Neural cell (in vitro differentiated cells): ENCODE data around the gene RSF1. TPM values are rescaled to one million over a fixed set of nuclear protein-coding genes. Genes with fewer than 3 reads are reported as not detected.

Experiments
- H2AFZ ChIP-seq: fragments of 200-600, 300-800 bp; sonication (generic), shearing (Covaris generic); 2 replicates; pipeline ENCODE4 v1.6.0; 2014; ENCODE audit warnings: low read depth, mild to moderate bottlenecking, antibody characterized with exemption, low read length, moderate library complexity
- H3F3A ChIP-seq: fragments of 200-600 bp; shearing (Covaris generic); 2 replicates; pipeline ENCODE4 v1.6.1; 2016; ENCODE audit warnings: mild to moderate bottlenecking, moderate library complexity, mixed read lengths, antibody characterized with exemption, low read length; ENCODE audit not compliant: insufficient read depth, poor library complexity, severe bottlenecking
- H3K27ac ChIP-seq: fragments of 200-600, 300-800 bp; sonication (generic), shearing (Covaris generic); 2 replicates; pipeline ENCODE4 v1.5.1; 2014; ENCODE audit warnings: mild to moderate bottlenecking, low read length, moderate library complexity
- H3K27me3 ChIP-seq: fragments of 300-800, 200-600 bp; sonication (generic), shearing (Covaris generic); 2 replicates; pipeline ENCODE4 v1.6.0; 2014; ENCODE audit warnings: mild to moderate bottlenecking, low read depth, low read length, moderate library complexity; ENCODE audit not compliant: insufficient read depth
- H3K36me3 ChIP-seq: fragments of 300-800, 200-600 bp; sonication (generic), shearing (Covaris generic); 2 replicates; pipeline ENCODE4 v1.5.1; 2014; ENCODE audit warnings: mild to moderate bottlenecking, antibody characterized with exemption, low read length, moderate library complexity; ENCODE audit not compliant: insufficient read depth
- H3K4me2 ChIP-seq: fragments of 300-800, 200-600 bp; sonication (generic), shearing (Covaris generic); 2 replicates; pipeline ENCODE4 v1.6.0; 2014; ENCODE audit warnings: mild to moderate bottlenecking, low read length
- H3K4me3 ChIP-seq: fragments of 300-800, 200-600 bp; sonication (generic), shearing (Covaris generic); 2 replicates; pipeline ENCODE4 v1.5.1; 2014; ENCODE audit warnings: mild to moderate bottlenecking, low read length, moderate library complexity
- H3K79me2 ChIP-seq: fragments of 200-600 bp; shearing (Covaris generic); replicated peaks from 2 replicates; pipeline ENCODE4 v1.6.0; 2014; ENCODE audit warnings: mild to moderate bottlenecking, low read length, moderate library complexity; ENCODE audit not compliant: insufficient read depth
- H3K9ac ChIP-seq: fragments of 300-800, 200-600 bp; sonication (generic), shearing (Covaris generic); 2 replicates; pipeline ENCODE4 v1.6.1; 2016; ENCODE audit warnings: mild to moderate bottlenecking, low read length, mixed read lengths
- H3K9me2 ChIP-seq: fragments of 200-600 bp; shearing (Covaris generic); 2 replicates; pipeline ENCODE4 v1.6.1; 2016; ENCODE audit warnings: mild to moderate bottlenecking, low read length, mixed read lengths; ENCODE audit not compliant: insufficient read depth
- H3K9me3 ChIP-seq: fragments of 200-600, 300-800 bp; sonication (generic), shearing (Covaris generic); 2 replicates; pipeline ENCODE4 v1.6.1; 2016; ENCODE audit warnings: mild to moderate bottlenecking, mixed run types, low read length, moderate library complexity, mixed read lengths
- H4K20me1 ChIP-seq: fragments of 200-600 bp; shearing (Covaris generic); 2 replicates; pipeline ENCODE4 v1.6.1; 2016; ENCODE audit warnings: mild to moderate bottlenecking, mixed run types; ENCODE audit not compliant: insufficient read depth
- EP300 ChIP-seq: fragments of 450-650 bp; conservative IDR thresholded peaks from 2 replicates; pipeline ENCODE4 v1.6.1; 2014; ENCODE audit warnings: antibody characterized with exemption, mild to moderate bottlenecking, moderate library complexity; ENCODE audit not compliant: poor library complexity, severe bottlenecking
- EZH2 ChIP-seq: fragments of 200-600, 300-800 bp; shearing (Covaris generic), sonication (generic); IDR thresholded peaks from 2 replicates; pipeline ENCODE4 v1.6.1; 2014; ENCODE audit warnings: antibody characterized with exemption, low read length, borderline replicate concordance, mild to moderate bottlenecking; ENCODE audit not compliant: insufficient read depth, poor library complexity, severe bottlenecking
- MXI1 ChIP-seq: fragments of 450-650 bp; conservative IDR thresholded peaks from 2 replicates; pipeline ENCODE4 v1.6.1; 2014; ENCODE audit warnings: antibody characterized with exemption, mild to moderate bottlenecking; ENCODE audit not compliant: poor library complexity, severe bottlenecking
- POLR2AphosphoS5 ChIP-seq: IDR thresholded peaks from 2 replicates; pipeline ENCODE4 v1.6.1; 2012
- RAD21 ChIP-seq: fragments of 450-650 bp; conservative IDR thresholded peaks from 2 replicates; pipeline ENCODE4 v1.6.1; 2014; ENCODE audit warnings: antibody characterized with exemption, mild to moderate bottlenecking, moderate library complexity
- SMC3 ChIP-seq: fragments of 450-650 bp; conservative IDR thresholded peaks from 2 replicates; pipeline ENCODE4 v1.6.1; 2014; ENCODE audit warnings: antibody characterized with exemption, mild to moderate bottlenecking, moderate library complexity; ENCODE audit not compliant: poor library complexity
- TAF1 ChIP-seq: IDR thresholded peaks from 2 replicates; pipeline ENCODE4 v1.6.1; 2012; ENCODE audit warnings: low read depth
- polyA plus RNA-seq: library from polyadenylated mRNA; depleted of rRNA; stranded (reverse); fragments of >200 nt; gene quantifications from 2 replicates; pipeline ENCODE4 v1.2.3, GENCODE V29; 2014
- TF ChIP-seq, protein P1 (sequence below): fragments of 450-650 bp; IDR thresholded peaks from 2 replicates; pipeline ENCODE4 v1.5.1; 2014; ENCODE audit warnings: antibody characterized with exemption, mild to moderate bottlenecking, moderate library complexity; ENCODE audit not compliant: poor library complexity, severe bottlenecking
- TF ChIP-seq, protein P2 (sequence below): IDR thresholded peaks from 2 replicates; pipeline ENCODE4 v1.6.1; 2012; ENCODE audit warnings: borderline replicate concordance

RSF1 gene
- polyA plus RNA-seq, 1 donor from 2014 or later = 19.1 TPM

- no peaks in the 10 kb centered on the region for H3K9me2 ChIP-seq
- H3K27ac ChIP-seq = no peak overlapping the region
Observed at GRCh38 chr11:77784572-77784971, 36.0 kb downstream of the RSF1 start.

DNA sequence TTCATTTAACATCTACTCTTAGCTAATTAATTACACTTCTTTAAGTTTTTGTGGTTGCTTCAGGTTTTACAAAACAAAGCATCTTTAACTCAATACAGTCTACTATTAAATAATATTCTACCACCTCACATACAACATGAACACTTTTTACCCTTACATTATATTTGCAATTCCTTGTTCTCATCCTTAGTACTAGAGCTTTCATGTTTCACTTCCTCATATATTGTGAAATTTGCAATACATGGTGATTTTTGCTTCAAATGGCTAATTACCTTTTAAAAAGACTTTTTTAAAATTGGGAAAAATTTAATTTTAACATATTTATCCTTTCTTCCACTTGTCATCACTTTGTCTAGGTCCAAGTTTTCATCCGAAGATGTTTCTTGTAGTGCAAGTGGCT, 37.5 kb downstream of the RSF1 start:
- Histone ChIP-seq H4K20me1 (no peaks in the 10 kb centered on the region), H3K4me2 (no peak overlapping the region), H3K27me3 (no peaks in the 10 kb centered on the region), H3K9me2 (no peaks in the 10 kb centered on the region), H3K36me3 (no peaks in the 10 kb centered on the region), H3F3A (no peaks in the 10 kb centered on the region), H3K4me3 (no peak overlapping the region), H3K9me3 (no peaks in the 10 kb centered on the region), H3K79me2 (peaks cover 55% of the 10 kb centered on the region), H3K9ac (no peak overlapping the region), H3K27ac (no peak overlapping the region), H2AFZ (no peak overlapping the region)
- no peak for TF ChIP-seq RAD21
- no peak for TF ChIP-seq POLR2AphosphoS5
- no peak for TF ChIP-seq EZH2
- TF ChIP-seq TAF1 = no peak
- TF ChIP-seq SMC3 = no peak
- TF ChIP-seq EP300 = no peak
- TF ChIP-seq, protein P1, sequence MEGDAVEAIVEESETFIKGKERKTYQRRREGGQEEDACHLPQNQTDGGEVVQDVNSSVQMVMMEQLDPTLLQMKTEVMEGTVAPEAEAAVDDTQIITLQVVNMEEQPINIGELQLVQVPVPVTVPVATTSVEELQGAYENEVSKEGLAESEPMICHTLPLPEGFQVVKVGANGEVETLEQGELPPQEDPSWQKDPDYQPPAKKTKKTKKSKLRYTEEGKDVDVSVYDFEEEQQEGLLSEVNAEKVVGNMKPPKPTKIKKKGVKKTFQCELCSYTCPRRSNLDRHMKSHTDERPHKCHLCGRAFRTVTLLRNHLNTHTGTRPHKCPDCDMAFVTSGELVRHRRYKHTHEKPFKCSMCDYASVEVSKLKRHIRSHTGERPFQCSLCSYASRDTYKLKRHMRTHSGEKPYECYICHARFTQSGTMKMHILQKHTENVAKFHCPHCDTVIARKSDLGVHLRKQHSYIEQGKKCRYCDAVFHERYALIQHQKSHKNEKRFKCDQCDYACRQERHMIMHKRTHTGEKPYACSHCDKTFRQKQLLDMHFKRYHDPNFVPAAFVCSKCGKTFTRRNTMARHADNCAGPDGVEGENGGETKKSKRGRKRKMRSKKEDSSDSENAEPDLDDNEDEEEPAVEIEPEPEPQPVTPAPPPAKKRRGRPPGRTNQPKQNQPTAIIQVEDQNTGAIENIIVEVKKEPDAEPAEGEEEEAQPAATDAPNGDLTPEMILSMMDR = no peak
- TF ChIP-seq MXI1 = no peak
- TF ChIP-seq, protein P2, sequence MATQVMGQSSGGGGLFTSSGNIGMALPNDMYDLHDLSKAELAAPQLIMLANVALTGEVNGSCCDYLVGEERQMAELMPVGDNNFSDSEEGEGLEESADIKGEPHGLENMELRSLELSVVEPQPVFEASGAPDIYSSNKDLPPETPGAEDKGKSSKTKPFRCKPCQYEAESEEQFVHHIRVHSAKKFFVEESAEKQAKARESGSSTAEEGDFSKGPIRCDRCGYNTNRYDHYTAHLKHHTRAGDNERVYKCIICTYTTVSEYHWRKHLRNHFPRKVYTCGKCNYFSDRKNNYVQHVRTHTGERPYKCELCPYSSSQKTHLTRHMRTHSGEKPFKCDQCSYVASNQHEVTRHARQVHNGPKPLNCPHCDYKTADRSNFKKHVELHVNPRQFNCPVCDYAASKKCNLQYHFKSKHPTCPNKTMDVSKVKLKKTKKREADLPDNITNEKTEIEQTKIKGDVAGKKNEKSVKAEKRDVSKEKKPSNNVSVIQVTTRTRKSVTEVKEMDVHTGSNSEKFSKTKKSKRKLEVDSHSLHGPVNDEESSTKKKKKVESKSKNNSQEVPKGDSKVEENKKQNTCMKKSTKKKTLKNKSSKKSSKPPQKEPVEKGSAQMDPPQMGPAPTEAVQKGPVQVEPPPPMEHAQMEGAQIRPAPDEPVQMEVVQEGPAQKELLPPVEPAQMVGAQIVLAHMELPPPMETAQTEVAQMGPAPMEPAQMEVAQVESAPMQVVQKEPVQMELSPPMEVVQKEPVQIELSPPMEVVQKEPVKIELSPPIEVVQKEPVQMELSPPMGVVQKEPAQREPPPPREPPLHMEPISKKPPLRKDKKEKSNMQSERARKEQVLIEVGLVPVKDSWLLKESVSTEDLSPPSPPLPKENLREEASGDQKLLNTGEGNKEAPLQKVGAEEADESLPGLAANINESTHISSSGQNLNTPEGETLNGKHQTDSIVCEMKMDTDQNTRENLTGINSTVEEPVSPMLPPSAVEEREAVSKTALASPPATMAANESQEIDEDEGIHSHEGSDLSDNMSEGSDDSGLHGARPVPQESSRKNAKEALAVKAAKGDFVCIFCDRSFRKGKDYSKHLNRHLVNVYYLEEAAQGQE = no peak

More at GRCh38 chr11:77784572-77784971, 36.0 kb downstream of the RSF1 start:
- Histone ChIP-seq H3K27me3 (no peaks in the 10 kb centered on the region), H4K20me1 (no peaks in the 10 kb centered on the region), H3K9ac (no peak overlapping the region), H3F3A (no peaks in the 10 kb centered on the region), H3K4me3 (no peak overlapping the region), H3K4me2 (no peak overlapping the region), H3K9me3 (no peaks in the 10 kb centered on the region), H3K36me3 (no peaks in the 10 kb centered on the region), H3K79me2 (peaks cover 49% of the 10 kb centered on the region), H2AFZ (no peak overlapping the region)
- TF ChIP-seq, protein P2 = no peak
- TF ChIP-seq, protein P1 = no peak
- no peak for TF ChIP-seq EP300
- no peak for TF ChIP-seq MXI1
- no peak for TF ChIP-seq TAF1
- no peak for TF ChIP-seq SMC3
- TF ChIP-seq POLR2AphosphoS5 = no peak
- no peak for TF ChIP-seq RAD21
- no peak for TF ChIP-seq EZH2
